ENCODE data around the gene PTPRZ1. TPM values are rescaled to one million over a fixed set of nuclear protein-coding genes. Genes with fewer than 3 reads are reported as not detected.

PTPRZ1 gene
- total RNA-seq, 4 donors from 2014 or later: 0.75 to 1.1 (median 0.98) TPM; not detected in 1

DNA sequence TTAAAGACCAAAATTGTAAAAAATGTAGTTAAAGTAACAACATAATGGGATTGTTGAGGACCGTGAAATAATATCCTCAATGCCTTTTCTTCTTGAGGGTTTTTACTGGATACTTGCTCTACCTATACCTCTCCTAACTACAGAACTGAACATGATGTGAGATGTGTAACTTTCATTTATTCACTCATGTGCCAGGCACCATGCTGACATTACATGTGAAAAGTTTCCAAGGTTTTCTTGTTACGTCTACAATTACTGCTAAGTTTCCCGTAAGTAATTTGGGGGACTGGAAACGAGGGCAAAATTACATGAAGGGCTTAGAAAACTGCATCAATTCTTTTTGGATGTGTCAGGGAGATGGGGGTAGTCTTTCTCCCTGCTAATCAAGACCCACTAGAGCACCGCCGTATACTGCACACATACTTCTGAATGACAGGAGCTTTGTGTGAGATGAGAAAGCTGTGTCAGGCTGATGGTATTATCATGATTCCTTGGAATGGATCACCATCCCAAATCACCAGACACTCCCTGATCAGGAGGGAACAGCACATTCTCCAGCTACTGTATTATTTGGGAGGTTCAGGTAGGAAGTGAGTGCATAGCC lies 41.8 kb downstream of the PTPRZ1 start:
- TF ChIP-seq, protein P1, sequence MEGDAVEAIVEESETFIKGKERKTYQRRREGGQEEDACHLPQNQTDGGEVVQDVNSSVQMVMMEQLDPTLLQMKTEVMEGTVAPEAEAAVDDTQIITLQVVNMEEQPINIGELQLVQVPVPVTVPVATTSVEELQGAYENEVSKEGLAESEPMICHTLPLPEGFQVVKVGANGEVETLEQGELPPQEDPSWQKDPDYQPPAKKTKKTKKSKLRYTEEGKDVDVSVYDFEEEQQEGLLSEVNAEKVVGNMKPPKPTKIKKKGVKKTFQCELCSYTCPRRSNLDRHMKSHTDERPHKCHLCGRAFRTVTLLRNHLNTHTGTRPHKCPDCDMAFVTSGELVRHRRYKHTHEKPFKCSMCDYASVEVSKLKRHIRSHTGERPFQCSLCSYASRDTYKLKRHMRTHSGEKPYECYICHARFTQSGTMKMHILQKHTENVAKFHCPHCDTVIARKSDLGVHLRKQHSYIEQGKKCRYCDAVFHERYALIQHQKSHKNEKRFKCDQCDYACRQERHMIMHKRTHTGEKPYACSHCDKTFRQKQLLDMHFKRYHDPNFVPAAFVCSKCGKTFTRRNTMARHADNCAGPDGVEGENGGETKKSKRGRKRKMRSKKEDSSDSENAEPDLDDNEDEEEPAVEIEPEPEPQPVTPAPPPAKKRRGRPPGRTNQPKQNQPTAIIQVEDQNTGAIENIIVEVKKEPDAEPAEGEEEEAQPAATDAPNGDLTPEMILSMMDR (IDR thresholded peaks at IDR 0.05; ENCODE audit: low read depth): no peak

DNA sequence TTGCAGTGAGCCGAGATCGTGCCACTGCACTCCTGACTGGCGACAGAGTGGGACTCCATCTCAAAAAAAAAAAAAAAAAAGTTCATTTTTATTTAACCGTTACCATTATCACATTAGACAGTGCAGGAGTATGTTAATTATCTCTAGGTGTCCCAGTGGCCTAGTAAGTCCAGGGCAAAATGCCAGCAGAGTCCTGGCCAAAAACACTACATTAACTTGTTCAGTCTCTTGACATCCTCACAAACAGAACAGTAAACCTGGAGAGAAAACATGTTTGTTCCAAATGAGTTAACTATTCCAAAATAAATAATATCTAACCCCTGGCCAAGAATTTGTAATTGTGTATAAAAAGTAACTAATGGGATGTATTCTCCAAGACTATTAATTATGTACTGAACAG lies 43.2 kb downstream of the PTPRZ1 start:
- TF ChIP-seq, protein P1 (IDR thresholded peaks at IDR 0.05; ENCODE audit: low read depth): no peak

DNA sequence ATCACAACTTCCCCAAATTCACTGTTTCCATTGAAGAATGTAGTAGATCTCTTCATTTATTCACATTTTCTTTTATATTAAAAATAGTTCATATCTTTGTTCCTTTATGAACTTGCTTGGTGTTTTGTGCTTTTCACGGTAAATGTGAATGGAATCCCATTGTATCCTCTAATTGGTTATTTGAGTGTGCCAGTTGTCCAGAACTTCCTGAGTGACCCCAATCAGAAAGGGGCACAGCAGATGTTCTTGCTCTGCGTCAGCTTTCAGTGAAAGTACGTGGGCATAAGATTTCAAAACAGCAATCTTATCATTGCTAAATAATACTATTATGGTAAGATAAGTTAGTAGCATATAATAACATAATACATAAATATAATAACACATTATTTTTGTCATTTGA lies 47.0 kb downstream of the PTPRZ1 start:
- TF ChIP-seq, protein P1 (IDR thresholded peaks at IDR 0.05; ENCODE audit: low read depth): no peak

DNA sequence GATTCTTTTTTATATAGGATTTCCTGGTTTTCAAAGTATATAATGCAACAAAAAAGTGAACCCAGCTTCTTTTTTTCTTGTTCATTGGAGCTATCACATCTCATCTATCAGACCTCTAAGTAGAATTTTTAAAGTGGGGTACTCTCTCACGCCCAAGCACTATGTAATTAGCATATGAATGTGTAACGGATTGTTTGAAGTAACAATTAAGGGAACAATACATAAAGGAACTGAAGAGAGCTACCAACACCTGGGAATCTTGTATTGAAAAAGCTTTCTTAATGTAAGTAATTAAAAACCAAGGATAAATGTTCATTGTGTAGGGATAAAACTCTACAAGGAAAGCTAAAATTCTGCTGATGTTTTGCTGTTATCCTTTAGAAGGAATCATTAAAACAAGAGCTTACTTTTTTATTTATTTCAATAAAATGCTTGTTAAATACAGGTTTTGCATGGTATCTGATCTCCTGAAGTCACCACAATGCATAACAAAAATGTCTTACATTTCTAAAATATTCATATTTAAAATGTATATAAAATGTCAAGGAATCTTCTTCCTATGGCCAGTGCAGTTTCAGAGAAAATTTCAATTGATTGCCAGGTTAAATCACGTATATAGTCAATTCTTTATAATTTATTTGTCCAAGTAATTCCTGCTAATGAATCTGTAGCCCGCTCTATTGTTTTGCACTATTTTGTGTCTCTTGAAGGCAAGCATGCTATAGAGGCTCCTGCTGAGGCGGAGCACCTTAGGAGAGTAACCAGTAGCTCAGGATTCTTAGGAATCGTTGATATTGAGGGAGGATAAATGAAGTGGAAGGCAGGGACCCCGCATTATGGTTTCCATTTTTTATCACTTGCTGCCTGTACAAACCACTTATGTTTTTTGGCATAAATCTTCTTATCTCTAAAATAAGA lies 51.6 kb downstream of the PTPRZ1 start:
- TF ChIP-seq, protein P1 (IDR thresholded peaks at IDR 0.05; ENCODE audit: low read depth): no peak

DNA sequence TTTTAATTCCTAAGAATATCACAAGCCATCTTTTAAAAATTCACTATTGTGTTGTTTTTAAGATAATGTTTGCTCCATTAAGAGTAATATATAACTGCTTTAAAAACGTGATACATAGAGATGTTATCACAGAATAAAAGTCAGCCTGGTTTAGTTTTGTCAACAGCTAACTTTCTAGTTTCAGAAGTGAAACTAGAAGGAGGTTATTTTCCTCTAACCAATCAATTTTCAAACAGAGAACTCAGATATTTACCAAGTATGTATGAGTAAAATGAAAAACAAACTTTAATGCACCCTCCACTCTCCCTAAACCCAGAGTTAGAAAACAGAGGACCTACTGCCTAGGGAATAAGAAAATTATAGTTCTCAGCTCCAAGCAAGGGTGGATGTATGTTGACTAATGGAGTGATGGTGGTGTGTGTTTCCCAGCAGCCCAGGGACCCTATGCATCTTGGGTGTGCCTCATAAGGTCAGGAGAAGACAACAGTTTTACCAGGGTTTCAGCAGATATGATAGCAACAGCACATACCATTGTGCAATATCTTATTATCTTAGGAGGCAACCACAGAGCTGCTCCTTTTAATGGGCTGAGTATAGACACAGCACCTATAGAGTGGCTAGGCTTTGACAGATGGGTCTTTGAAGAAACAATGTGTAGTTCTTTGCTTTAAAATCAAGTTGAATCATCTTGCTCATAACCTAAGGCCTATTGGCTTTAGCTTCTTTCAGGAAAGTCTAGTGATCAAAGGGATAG lies 58.4 kb downstream of the PTPRZ1 start:
- TF ChIP-seq, protein P1 (IDR thresholded peaks at IDR 0.05; ENCODE audit: low read depth): no peak

DNA sequence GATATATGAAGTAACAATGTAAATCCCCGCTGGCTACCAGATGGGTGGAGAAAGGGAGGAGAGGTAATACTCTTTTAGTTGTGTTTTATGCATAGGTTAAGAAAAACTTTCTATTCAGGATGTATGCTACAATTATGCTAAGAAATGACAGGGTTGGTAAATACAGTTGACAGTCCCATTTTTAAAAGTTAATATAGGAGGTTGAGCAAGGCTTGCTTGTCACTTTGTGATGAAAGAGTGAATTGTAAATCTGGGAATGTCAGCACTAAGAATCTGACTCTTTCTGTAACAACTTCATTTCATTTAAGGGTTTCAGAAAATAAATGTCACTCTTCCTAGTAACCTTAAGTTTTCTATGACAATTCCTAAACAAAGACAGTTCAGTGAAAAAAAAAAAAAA lies 59.8 kb downstream of the PTPRZ1 start:
- TF ChIP-seq, protein P1 (IDR thresholded peaks at IDR 0.05; ENCODE audit: low read depth): no peak
